ENCODE measurements around the gene KLK1.

KLK1 gene

DNA sequence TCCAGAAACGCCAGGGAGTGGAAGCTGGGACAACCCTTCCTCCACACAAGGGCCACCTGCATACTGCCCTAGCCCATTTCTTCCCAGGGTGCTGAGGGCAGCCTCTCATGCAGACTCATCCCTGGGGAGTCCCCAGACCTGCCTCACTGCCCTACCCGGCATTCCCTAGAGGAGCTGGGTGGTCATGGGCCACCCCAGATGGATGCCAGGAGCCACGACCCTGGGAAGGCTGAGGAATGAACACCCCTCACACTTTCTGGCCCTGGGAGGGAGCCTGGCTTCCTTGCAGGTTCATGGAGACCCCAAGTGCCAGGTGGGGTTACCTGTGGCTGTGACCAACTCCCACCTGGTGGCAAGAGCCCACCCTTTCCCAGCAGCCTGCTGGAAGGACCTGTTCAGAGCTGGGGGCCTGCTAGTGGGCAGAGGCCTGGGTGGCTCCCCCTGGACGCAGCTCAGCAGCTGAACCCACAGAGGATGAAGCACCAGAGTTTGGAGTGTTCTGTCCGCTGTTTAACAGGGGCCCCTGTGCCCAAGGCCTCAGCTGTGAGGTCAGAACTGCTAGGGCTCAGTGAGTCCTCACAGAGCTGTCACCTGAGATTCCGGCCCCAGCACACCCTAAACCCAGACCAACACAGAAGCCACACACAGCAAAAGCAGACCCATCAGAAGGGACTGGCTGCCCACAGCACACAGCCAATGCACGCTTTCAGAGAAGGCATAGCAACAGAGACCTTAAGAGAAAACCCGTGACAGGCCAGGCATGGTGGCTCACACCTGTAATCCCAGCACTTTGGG lies 26.8 kb downstream of the KLK1 start:
- H3K9me3 ChIP-seq (ENCODE audit: control insufficient read depth, insufficient read depth, low read depth, low read length), result no peaks in the 10 kb centered on the region
- H3K9ac ChIP-seq (ENCODE audit: low read length), result no peak overlapping the region
- no peak overlapping the region for H3K27ac ChIP-seq (ENCODE audit: low read depth, low read length)
- peaks cover 8% of the 10 kb centered on the region; the same call in 1 of the 2 replicates for H3K4me1 ChIP-seq (ENCODE audit: control insufficient read depth, insufficient read depth, low read length)
- peaks cover 61% of the 10 kb centered on the region for H3K36me3 ChIP-seq (ENCODE audit: control insufficient read depth, insufficient read depth, low read length)
- no peaks in the 10 kb centered on the region for H3K27me3 ChIP-seq (ENCODE audit: control insufficient read depth, insufficient read depth, low read length)
- no peak overlapping the region for H3K4me3 ChIP-seq (ENCODE audit: low read depth, low read length)

GRCh38 chr19:50796128-50796633 lies 27.4 kb downstream of the KLK1 start:
- H3K36me3 ChIP-seq (ENCODE audit: control insufficient read depth, insufficient read depth, low read length), result peaks cover 58% of the 10 kb centered on the region
- no peak overlapping the region for H3K27ac ChIP-seq (ENCODE audit: low read depth, low read length)

GRCh38 chr19:50795664-50796073 lies 27.9 kb downstream of the KLK1 start:
- Histone ChIP-seq H3K9me3 (ENCODE audit: control insufficient read depth, insufficient read depth, low read depth, low read length) (no peaks in the 10 kb centered on the region), H3K4me3 (ENCODE audit: low read depth, low read length) (no peak overlapping the region), H3K4me1 (ENCODE audit: control insufficient read depth, insufficient read depth, low read length) (peaks cover 8% of the 10 kb centered on the region; the same call in 1 of the 2 replicates), H3K36me3 (ENCODE audit: control insufficient read depth, insufficient read depth, low read length) (peaks cover 53% of the 10 kb centered on the region), H3K9ac (ENCODE audit: low read length) (no peak overlapping the region), H3K27ac (ENCODE audit: low read depth, low read length) (no peak overlapping the region), H3K27me3 (ENCODE audit: control insufficient read depth, insufficient read depth, low read length) (no peaks in the 10 kb centered on the region)

More at GRCh38 chr19:50796128-50796633, 27.4 kb downstream of the KLK1 start:
- Histone ChIP-seq H3K4me3 (ENCODE audit: low read depth, low read length) (no peak overlapping the region), H3K9ac (ENCODE audit: low read length) (no peak overlapping the region), H3K27me3 (ENCODE audit: control insufficient read depth, insufficient read depth, low read length) (no peaks in the 10 kb centered on the region), H3K4me1 (ENCODE audit: control insufficient read depth, insufficient read depth, low read length) (peaks cover 8% of the 10 kb centered on the region; the same call in 1 of the 2 replicates), H3K9me3 (ENCODE audit: control insufficient read depth, insufficient read depth, low read depth, low read length) (no peaks in the 10 kb centered on the region)

- no peaks in the 10 kb centered on the region for H3K27me3 ChIP-seq (ENCODE audit: control insufficient read depth, insufficient read depth, low read length)
- no peak overlapping the region for H3K4me3 ChIP-seq (ENCODE audit: low read depth, low read length)
- no peak overlapping the region for H3K27ac ChIP-seq (ENCODE audit: low read depth, low read length)
- no peak overlapping the region for H3K9ac ChIP-seq (ENCODE audit: low read length)
- H3K36me3 ChIP-seq (ENCODE audit: control insufficient read depth, insufficient read depth, low read length), result peaks cover 47% of the 10 kb centered on the region
- no peaks in the 10 kb centered on the region for H3K9me3 ChIP-seq (ENCODE audit: control insufficient read depth, insufficient read depth, low read depth, low read length)
- peaks cover 8% of the 10 kb centered on the region; the same call in 1 of the 2 replicates for H3K4me1 ChIP-seq (ENCODE audit: control insufficient read depth, insufficient read depth, low read length)
These were observed 28.5 kb downstream of the KLK1 start for GRCh38 chr19:50794876-50795663.

DNA sequence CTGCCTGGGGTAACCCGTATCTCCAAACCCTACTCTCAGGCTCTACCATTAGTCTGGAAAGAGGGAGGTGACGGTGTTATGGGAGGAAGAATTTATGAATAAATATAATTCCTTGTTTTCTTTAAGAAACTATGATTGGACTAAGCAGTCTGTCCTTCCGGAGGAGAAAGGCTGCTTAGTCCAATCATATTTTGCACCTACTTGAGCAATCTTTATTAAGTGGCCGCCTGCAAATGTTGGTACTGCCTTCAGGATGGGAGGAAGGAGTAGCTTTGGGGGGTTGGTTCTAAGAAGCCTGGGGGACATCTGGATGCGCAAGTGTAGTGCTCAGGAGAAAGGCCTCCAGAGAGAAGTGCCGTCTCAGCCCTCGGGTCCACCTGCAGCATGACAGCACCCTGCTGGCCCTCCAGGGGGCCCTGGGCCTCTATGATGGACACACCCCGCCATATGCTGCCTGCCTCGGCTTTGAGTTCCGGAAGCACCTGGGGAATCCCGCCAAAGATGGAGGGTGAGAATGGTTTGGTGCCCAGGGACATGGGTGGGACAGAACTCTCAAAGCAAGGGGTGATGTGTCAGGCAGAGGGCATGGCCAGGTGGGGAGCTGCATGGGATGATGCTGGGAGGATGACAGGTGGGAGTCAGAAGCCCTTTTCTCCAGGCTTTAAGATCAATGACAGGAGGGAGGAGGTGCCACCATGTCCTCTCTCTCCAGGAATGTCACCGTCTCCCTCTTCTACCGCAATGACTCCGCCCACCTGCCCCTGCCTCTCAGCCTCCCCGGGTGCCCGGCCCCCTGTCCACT lies 29.3 kb downstream of the KLK1 start:
- H3K27ac ChIP-seq (ENCODE audit: low read depth, low read length), result no peak overlapping the region
- no peaks in the 10 kb centered on the region for H3K9me3 ChIP-seq (ENCODE audit: control insufficient read depth, insufficient read depth, low read depth, low read length)
- no peak overlapping the region for H3K9ac ChIP-seq (ENCODE audit: low read length)
- peaks cover 8% of the 10 kb centered on the region; the same call in 1 of the 2 replicates for H3K4me1 ChIP-seq (ENCODE audit: control insufficient read depth, insufficient read depth, low read length)
- no peak overlapping the region for H3K4me3 ChIP-seq (ENCODE audit: low read depth, low read length)
- H3K27me3 ChIP-seq (ENCODE audit: control insufficient read depth, insufficient read depth, low read length), result no peaks in the 10 kb centered on the region
- H3K36me3 ChIP-seq (ENCODE audit: control insufficient read depth, insufficient read depth, low read length), result peaks cover 39% of the 10 kb centered on the region

- Histone ChIP-seq H3K9ac (ENCODE audit: low read length) (no peak overlapping the region), H3K36me3 (ENCODE audit: control insufficient read depth, insufficient read depth, low read length) (peaks cover 33% of the 10 kb centered on the region), H3K27ac (ENCODE audit: low read depth, low read length) (no peak overlapping the region), H3K27me3 (ENCODE audit: control insufficient read depth, insufficient read depth, low read length) (no peaks in the 10 kb centered on the region), H3K9me3 (ENCODE audit: control insufficient read depth, insufficient read depth, low read depth, low read length) (no peaks in the 10 kb centered on the region), H3K4me3 (ENCODE audit: low read depth, low read length) (no peak overlapping the region), H3K4me1 (ENCODE audit: control insufficient read depth, insufficient read depth, low read length) (peaks cover 8% of the 10 kb centered on the region; the same call in 1 of the 2 replicates)
These were observed 30.0 kb downstream of the KLK1 start for GRCh38 chr19:50793558-50794065.

GRCh38 chr19:50792272-50793250 lies 31.0 kb downstream of the KLK1 start:
- Histone ChIP-seq H3K36me3 (ENCODE audit: control insufficient read depth, insufficient read depth, low read length) (peaks cover 22% of the 10 kb centered on the region), H3K4me3 (ENCODE audit: low read depth, low read length) (no peak overlapping the region), H3K9ac (ENCODE audit: low read length) (no peak overlapping the region), H3K9me3 (ENCODE audit: control insufficient read depth, insufficient read depth, low read depth, low read length) (no peaks in the 10 kb centered on the region), H3K27ac (ENCODE audit: low read depth, low read length) (no peak overlapping the region), H3K27me3 (ENCODE audit: control insufficient read depth, insufficient read depth, low read length) (no peaks in the 10 kb centered on the region), H3K4me1 (ENCODE audit: control insufficient read depth, insufficient read depth, low read length) (peaks cover 8% of the 10 kb centered on the region; the same call in 1 of the 2 replicates)

- Histone ChIP-seq H3K4me3 (ENCODE audit: low read depth, low read length) (no peak overlapping the region), H3K9ac (ENCODE audit: low read length) (no peak overlapping the region), H3K9me3 (ENCODE audit: control insufficient read depth, insufficient read depth, low read depth, low read length) (no peaks in the 10 kb centered on the region), H3K27me3 (ENCODE audit: control insufficient read depth, insufficient read depth, low read length) (no peaks in the 10 kb centered on the region), H3K27ac (ENCODE audit: low read depth, low read length) (no peak overlapping the region), H3K36me3 (ENCODE audit: control insufficient read depth, insufficient read depth, low read length) (peaks cover 15% of the 10 kb centered on the region; the same call in 1 of the 2 replicates), H3K4me1 (ENCODE audit: control insufficient read depth, insufficient read depth, low read length) (peaks cover 8% of the 10 kb centered on the region; the same call in 1 of the 2 replicates)
These were observed 31.9 kb downstream of the KLK1 start for GRCh38 chr19:50791594-50792271.

DNA sequence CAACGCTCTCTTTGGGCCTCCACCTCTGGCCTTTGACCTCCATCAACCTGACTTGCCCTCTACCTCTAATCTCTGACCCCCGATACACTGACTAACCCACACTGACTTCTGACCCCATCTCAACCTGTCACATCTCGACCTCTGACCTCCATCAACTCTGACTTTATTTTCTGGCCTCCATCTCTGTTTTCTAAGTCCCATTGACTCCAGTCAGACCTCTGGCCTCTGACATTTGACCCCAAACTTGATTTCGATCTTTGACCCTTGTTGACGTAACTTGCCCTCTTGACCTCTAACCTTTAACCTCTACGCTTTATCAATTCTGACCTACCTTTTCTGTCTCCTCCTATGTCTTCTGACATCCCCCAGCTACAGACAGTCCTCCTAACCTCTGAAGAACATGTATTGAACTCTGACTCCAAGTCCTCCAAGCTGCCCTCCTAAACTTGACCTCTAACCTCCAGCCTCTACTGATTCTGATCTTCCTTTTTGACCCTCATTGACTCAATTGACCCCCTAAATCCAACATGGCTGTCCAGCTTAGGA lies 32.6 kb downstream of the KLK1 start:
- H3K9me3 ChIP-seq (ENCODE audit: control insufficient read depth, insufficient read depth, low read depth, low read length), result no peaks in the 10 kb centered on the region
- no peak overlapping the region for H3K9ac ChIP-seq (ENCODE audit: low read length)
- H3K4me3 ChIP-seq (ENCODE audit: low read depth, low read length), result no peak overlapping the region
- peaks cover 8% of the 10 kb centered on the region; the same call in 1 of the 2 replicates for H3K4me1 ChIP-seq (ENCODE audit: control insufficient read depth, insufficient read depth, low read length)
- H3K27ac ChIP-seq (ENCODE audit: low read depth, low read length), result no peak overlapping the region
- no peaks in the 10 kb centered on the region for H3K27me3 ChIP-seq (ENCODE audit: control insufficient read depth, insufficient read depth, low read length)
- H3K36me3 ChIP-seq (ENCODE audit: control insufficient read depth, insufficient read depth, low read length), result peaks cover 9% of the 10 kb centered on the region; the same call in 1 of the 2 replicates

All from HUES6 (cell line).